ENCODE data around the gene NCAPH2. TPM values are rescaled to one million over a fixed set of nuclear protein-coding genes. Genes with fewer than 3 reads are reported as not detected.
A peak's percentile ranks its signal among the peaks of the same experiment; 100 is the strongest.

Gene NCAPH2
- total and polyA plus RNA-seq, 2 of the 13 experiments (the other 11 are each of a cell fraction or from before 2014, with no cell fraction given), result 28.1 to 64.4 TPM

- TF ChIP-seq THRA (CRISPR knock-in tag; IDR thresholded peaks at IDR 0.05; ENCODE audit: borderline replicate concordance) (peak; percentile 56; the same call in 1 of the 2 replicates), STAT6 (CRISPR knock-in tag; IDR thresholded peaks at IDR 0.05; ENCODE audit: borderline replicate concordance) (no peak)
Measured at GRCh38 chr22:50526834-50527801, 19.1 kb downstream of the NCAPH2 start (continued).

GRCh38 chr22:50527921-50528681, 20.1 kb downstream of the NCAPH2 start:
- Histone ChIP-seq H3K9ac (ENCODE audit: insufficient read depth, low read depth, low read length) (no peak overlapping the region), H3K27ac (ENCODE audit: extremely low read length, insufficient read depth, low read length) (no peak overlapping the region), H3K4me3 (replicated peaks in 1 of 3; ENCODE audit: insufficient read depth in 1 of 3, low read depth in 2 of 3, low read length in 3 of 3) (no peak overlapping the region), H3K4me1 (ENCODE audit: insufficient read depth, low read length) (peaks cover 70% of the 10 kb centered on the region), H3K4me2 (ENCODE audit: low read depth, low read length) (no peak overlapping the region), H4K20me1 (ENCODE audit: insufficient read depth, low read length) (peaks cover 15% of the 10 kb centered on the region), H3K36me3 (replicated peaks in 1 of 2; ENCODE audit: control insufficient read depth in 1 of 2, insufficient read depth in 2 of 2, low read length in 2 of 2) (peaks cover 1 to 7% of the 10 kb centered on the region in 2 experiments; a peak in 4 of 5 replicates), H3K27me3 (ENCODE audit: control insufficient read depth in 1 of 2, insufficient read depth in 2 of 2, low read length in 2 of 2) (no peaks in the 10 kb centered on the region), H3K79me2 (ENCODE audit: insufficient read depth, low read length) (peaks cover 20% of the 10 kb centered on the region), H3K9me3 (ENCODE audit: low read length) (no peaks in the 10 kb centered on the region), H2AFZ (ENCODE audit: low read length) (no peak overlapping the region)
- BruUV-seq (replicated peaks), result no TSS peak
- intact Hi-C loops (cut with micrococcal nuclease; ENCODE audit: unreplicated experiment) (loop anchor here (5.0 kb wide), 1 partner anchor 34 kb away; the partner anchor contains the start of gene SYCE3), in situ Hi-C loops (cut with HindIII; ENCODE audit: extremely low pct_ligation_motif_present, low pct_unique_long_range_greater_than_20kb) (no loop called here)
- ChIA-PET CTCF (ENCODE audit: low intra/inter-chr PET ratio, low total read pairs) (no interaction called here), POLR2A (interaction anchor here (0.8 to 2.5 kb wide), 6 partner anchors 10 to 172 kb away, joined by 3 to 7 read pairs (median 4); partner anchors contain the start of genes ARSA, LMF2, NCAPH2 and SYCE3)
- 91% methylated on average over 17 of the region's 18 CpGs for WGBS (ENCODE audit: low lambda C conversion rate)
- FAIRE-seq, result no peak
- no peak for DNase-seq (ENCODE audit: low spot score)
- ATAC-seq, result no peak
- no peak for TF ChIP-seq MATR3 (CRISPR knock-in tag; IDR thresholded peaks at IDR 0.05)
- peak; percentile 16 for TF ChIP-seq RBM22 (optimal IDR thresholded peaks at IDR 0.05; ENCODE audit: low read length)
- peak; percentile 29; the same call in 1 of the 2 replicates for TF ChIP-seq ZNF770 (CRISPR knock-in tag; IDR thresholded peaks at IDR 0.05)
- peak; percentile 51; the same call in 1 of the 2 replicates for TF ChIP-seq ZNF121 (CRISPR knock-in tag; IDR thresholded peaks at IDR 0.05)
- peak; percentile 71; the same call in 1 of the 2 replicates for TF ChIP-seq ZNF281 (CRISPR knock-in tag; IDR thresholded peaks at IDR 0.05; ENCODE audit: borderline replicate concordance)
- TF ChIP-seq ZNF460 (CRISPR knock-in tag; IDR thresholded peaks at IDR 0.05; ENCODE audit: borderline replicate concordance), result peak; percentile 14; the same call in 1 of the 2 replicates

All from HepG2 (cell line).